GM18519 (cell line): ENCODE measurements around the gene VIM.

Source experiments
- ATAC-seq: cut with Tn5 transposase; IDR thresholded peaks from one replicate; pipeline ENCODE4 v1.9.1; 2021; ENCODE audit warnings: mild to moderate bottlenecking, moderate library complexity; ENCODE audit not compliant: unreplicated experiment, low FRiP score

The VIM gene

GRCh38 chr10:17209302-17209701 lies 18.7 kb upstream of the VIM start:
- no peak for ATAC-seq

- no peak for ATAC-seq
Measured at GRCh38 chr10:17209881-17210280, 18.2 kb upstream of the VIM start.

DNA sequence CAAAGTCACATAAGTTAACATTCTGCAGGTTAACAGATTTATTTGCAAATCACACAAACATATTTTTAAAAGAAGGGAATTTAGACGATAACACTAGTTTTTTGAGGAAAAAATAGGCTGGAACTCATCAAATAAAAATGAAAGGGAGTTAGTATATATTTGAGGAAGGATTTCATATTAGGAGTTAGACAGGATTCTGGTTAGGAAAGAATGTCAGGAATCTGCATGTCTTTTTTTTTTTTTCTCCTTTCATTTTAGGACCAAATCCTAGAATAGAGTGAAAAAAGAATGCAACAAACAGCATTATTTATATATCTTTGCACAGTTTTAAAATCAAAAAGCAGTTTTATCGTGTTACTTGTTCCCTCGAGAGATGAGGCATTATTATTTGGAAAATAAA lies 17.7 kb upstream of the VIM start:
- ATAC-seq, result no peak

DNA sequence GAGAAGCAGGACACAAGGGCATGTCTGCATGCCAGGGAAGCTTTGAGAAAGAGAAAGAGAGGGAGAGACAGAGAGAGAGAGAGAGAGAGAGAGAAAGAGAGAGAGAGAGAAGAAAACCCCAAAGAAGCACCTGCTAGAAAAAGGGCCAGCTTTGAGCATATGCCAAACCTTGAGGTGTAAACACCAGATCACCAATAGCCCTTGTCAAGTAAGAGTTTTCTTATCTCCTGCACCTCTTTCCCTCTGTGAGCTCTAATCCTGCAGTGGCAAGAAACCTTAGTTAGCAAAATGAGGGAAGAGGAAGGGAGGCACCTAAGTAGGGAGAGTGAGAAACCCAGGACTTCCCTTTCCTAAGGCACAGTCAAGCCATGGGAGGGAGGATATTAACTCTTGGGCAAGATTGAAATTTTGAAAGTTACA lies 15.2 kb upstream of the VIM start:
- no peak for ATAC-seq

- no peak for ATAC-seq
Measured at GRCh38 chr10:17213646-17214349, 14.2 kb upstream of the VIM start.

- ATAC-seq, result no peak
Measured at GRCh38 chr10:17214526-17214925, 13.5 kb upstream of the VIM start.

GRCh38 chr10:17214971-17215781 lies 12.9 kb upstream of the VIM start:
- no peak for ATAC-seq

DNA sequence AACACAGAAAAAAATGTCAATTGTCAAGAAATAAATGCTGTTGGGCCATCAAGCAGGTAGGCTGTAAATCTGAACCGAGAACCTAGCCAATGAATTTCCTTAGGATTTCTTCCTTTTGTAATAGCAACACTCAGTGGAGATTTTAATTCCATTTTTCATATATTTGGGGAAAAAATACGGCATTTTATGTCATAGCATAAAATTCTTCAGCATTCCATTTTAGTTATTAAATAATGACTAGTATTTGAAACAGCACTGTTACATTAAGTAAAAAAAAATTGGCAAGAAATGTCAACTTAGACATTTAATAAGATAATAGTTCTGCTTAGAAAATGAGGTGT lies 12.3 kb upstream of the VIM start:
- no peak for ATAC-seq

GRCh38 chr10:17216217-17216900 lies 11.7 kb upstream of the VIM start:
- peak; percentile 100 for ATAC-seq

- ATAC-seq, result no peak
Measured at GRCh38 chr10:17216901-17217395, 11.1 kb upstream of the VIM start.

- ATAC-seq, result no peak
Measured at GRCh38 chr10:17217631-17218232, 10.3 kb upstream of the VIM start.

GRCh38 chr10:17219024-17219423 lies 9.0 kb upstream of the VIM start:
- no peak for ATAC-seq

GRCh38 chr10:17220652-17221100 lies 7.4 kb upstream of the VIM start:
- ATAC-seq, result no peak

- no peak for ATAC-seq
Measured at GRCh38 chr10:17222329-17222728, 5.7 kb upstream of the VIM start.

DNA sequence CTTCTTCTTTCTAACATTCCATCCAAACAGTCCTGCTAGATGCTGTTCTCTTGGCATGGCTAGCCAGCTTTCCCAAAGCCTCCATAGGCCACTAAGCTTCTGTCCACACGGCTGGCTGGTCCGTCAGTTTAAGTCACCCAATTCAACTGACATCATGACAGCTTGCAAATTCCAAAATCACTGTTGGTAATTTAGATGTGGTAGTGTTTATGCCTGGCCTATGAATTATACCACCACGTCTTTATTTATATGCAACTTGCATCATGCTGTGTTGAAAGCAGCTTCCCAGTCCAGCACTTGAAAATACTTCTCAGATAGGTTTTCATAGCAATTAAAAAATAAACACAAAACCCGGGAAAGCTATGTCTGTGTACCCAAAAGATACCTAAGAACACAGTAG lies 2.2 kb upstream of the VIM start:
- ATAC-seq, result no peak

DNA sequence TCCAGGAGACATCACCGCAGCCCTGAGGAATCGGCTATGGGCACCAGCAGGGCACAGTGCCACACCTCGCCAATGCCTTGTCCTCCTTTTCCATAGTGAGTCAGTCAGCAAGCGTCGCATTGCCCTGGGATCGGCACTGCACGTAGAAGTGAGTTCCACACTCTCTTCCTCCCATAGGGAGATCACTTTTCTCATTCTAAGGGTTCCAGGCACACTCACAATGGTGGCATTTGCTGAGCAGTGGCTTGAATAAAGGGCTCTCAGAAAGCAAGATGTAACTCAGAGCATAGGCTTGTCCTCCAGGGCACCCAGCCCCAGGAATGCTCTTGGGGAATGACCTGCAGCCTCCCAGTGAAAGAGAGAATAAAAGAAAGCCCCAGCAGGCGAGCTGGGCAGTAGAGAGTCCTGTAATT lies 1.1 kb upstream of the VIM start:
- ATAC-seq, result no peak

- ATAC-seq, result peak; percentile 31
Measured at GRCh38 chr10:17227367-17228090, 512 bp upstream of the VIM start.

GRCh38 chr10:17229016-17229716 lies 1.1 kb downstream of the VIM start:
- ATAC-seq, result no peak

DNA sequence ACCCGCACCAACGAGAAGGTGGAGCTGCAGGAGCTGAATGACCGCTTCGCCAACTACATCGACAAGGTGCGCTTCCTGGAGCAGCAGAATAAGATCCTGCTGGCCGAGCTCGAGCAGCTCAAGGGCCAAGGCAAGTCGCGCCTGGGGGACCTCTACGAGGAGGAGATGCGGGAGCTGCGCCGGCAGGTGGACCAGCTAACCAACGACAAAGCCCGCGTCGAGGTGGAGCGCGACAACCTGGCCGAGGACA lies 1.6 kb downstream of the VIM start:
- no peak for ATAC-seq
